ENCODE results near the gene PLA2G15.

Gene PLA2G15

DNA sequence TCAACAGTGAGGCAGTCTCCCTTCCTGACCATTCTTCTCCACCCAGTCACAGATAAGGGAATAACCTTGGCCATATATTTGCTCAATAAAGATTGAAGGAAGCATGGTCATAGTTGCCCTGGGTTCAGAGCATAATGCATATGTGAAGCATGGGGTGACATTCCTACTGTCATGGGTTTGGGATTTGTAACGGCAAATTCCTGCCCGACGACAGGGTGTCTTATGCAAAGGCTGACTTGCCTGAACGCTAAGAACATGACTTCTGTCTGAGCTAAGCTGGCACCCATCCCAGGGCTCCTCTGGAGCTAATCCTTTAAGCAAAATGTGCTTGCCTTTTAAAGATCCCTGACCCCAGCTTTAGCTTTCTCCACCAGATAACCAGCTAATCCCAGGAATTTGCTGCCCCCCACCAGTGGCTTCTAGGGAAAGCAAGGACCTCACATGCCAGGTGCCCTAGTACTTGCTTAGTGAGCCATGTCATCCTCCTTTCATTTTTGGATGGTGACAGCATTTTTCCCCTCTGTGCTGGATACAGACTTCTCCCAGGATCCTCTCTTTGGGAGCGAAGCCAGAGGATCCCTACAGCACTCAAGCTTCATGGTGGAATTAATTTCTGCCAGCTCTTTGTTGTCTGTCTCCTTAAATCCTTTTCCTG is 53.9 kb downstream of the PLA2G15 start:
- peak; percentile 77 for DNase-seq (ENCODE audit: low spot score)

DNA sequence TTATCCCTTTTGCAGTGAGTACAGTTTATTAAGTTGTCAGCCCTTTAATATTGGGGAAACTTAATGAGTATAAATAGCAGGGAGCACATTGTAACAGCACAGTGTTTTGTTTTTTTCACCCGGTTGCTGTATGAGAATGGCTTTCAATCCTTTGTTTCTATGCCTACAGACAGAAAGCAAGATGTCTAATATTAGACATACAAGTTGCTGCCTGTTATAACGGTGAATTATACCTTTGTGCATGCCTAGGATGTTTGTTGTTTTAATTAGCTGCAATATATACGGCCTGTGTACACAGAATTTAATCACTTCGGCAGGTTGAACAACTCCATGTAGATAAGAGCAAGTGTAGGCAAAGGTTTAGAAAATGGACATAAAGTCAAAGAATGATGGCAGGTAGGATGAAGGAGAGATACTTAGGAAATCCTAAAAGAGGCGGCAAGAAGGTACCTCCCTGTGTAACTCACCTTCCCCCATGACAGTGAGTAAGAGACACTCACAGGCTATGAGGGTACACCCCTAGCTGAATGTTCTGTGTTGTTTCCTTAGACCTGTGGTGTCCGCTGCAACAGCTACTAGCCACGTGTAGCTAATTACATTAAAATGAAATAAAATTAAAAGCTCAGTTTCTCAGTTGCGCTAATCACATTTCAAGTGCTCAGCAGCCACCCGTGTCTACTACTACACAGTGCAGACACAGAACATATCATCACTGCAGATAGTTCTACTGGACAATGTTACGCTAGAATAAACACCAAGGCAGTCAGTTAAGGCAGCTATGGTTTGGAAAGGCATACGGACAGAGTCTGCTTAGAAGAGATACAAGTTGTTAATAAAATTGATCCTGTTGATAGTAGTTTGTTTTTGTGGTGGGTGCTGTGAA is 54.6 kb downstream of the PLA2G15 start:
- no peak for DNase-seq (ENCODE audit: low spot score)

DNA sequence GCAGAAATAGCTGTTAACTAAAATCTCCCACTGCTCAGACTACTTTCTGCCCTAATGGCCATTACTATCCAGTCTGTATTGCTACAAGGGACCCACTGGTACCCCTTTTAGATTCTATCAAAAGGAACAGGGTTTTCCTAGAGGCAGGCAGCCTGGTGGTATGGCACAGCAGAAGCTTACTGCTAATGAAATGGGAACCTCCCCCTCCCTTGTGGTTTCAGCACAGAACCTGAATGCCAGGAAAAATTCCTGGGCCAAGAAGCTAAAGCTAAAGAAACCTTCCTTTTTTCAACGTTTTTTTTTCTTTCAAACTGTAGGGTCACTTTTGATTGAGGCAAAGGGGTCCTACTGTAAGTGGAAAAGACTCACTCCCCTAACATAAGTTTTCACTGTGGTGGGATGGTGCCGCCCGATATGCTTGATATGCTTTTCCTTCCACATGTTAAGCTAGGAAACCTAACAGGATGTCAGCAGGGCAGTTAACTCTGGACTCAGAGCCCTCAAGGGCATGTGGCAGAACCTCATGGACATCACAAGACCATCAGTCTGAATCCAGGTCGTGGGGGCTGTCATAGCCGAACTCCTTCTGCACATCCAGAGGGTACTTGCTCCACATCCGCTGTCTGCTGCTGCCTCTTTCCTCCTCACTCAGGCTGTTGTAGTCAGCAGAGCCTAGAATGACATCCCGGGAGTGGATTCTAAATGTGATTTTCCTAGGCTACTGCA is 55.7 kb downstream of the PLA2G15 start:
- DNase-seq (ENCODE audit: low spot score), result no peak

DNA sequence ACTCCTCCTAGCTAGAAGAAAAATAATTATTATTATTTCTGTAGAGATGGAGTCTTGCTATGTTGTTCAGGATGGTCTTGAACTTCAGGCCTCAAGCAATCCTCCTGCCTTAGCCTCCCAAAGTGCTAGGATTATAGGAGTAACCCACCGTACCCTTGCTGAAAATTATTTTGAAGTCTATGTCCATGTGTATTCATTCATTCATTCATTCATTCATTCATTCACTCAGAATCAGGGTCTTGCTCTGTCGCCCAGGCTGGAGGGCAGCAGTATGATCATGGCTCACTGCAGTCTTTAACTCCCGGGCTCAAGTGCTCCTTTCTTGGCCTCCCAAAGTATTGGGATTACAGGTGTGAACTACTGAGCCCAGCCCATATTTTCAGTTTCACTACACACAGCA is 61.5 kb downstream of the PLA2G15 start:
- DNase-seq (ENCODE audit: low spot score), result no peak

DNA sequence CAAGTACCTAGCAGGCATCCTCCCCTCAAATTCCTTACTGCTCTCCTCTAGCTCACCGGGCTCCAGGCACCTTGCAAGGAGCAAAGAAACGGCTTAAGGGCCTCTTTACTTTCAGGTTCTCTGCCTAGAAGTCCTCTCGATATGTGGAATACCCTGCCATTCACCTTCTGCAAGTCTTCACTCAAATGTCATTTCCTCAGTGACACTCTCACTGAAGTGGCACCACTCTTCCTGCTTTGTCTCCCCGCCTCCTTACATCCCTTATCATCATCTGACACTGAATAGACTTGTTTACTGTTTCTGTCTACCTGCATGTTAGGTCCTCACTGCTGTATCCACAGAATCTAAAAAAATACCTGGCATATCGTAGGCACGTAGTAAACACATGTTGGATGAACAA is 64.6 kb downstream of the PLA2G15 start:
- no peak for DNase-seq (ENCODE audit: low spot score)

DNA sequence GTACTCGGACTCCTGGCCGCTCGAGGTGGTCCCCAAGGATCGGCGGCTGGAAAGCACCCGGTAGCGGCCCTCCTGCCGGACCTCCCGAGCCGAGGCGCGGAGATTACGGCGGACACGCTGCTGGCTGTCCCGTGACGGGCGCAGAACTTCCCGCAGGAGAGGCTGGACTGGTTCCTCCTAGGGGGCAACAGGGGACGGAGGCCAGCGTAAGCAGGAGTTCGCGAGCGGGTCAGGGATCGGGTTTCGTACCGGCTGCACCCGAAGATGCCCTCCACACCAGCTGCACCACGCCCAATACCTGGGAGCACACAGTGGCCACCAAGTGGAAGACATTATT is 65.2 kb downstream of the PLA2G15 start:
- no peak for DNase-seq (ENCODE audit: low spot score)
